MM.1S (cell line): ENCODE data around the gene MCEMP1.

Experiments
- DNase-seq: peaks from one replicate; pipeline ENCODE4 v3.0.0-alpha.2; 2015
- H2AFZ ChIP-seq: fragments of 300-600 bp; sonication (generic); 2 replicates; pipeline ENCODE4 v1.6.0; 2016; ENCODE audit warnings: antibody characterized with exemption, low read length
- H3F3A ChIP-seq: fragments of 300-600 bp; sonication (generic); 2 replicates; pipeline ENCODE4 v1.6.1; 2016; ENCODE audit warnings: mild to moderate bottlenecking, antibody characterized with exemption, low read length, moderate library complexity, mixed read lengths; ENCODE audit not compliant: insufficient read depth
- H3K27ac ChIP-seq: fragments of 300-600 bp; sonication (generic); 2 replicates; pipeline ENCODE4 v1.5.1; 2016; ENCODE audit warnings: mild to moderate bottlenecking, low read length
- H3K27me3 ChIP-seq: fragments of 300-600 bp; sonication (generic); replicated peaks from 2 replicates; pipeline ENCODE4 v1.6.0; 2016; ENCODE audit warnings: low read length; ENCODE audit not compliant: insufficient read depth
- H3K36me3 ChIP-seq: fragments of 300-600 bp; sonication (generic); replicated peaks from 2 replicates; pipeline ENCODE4 v1.6.1; 2016; ENCODE audit warnings: mild to moderate bottlenecking, low read length, mixed read lengths; ENCODE audit not compliant: insufficient read depth
- H3K4me1 ChIP-seq: fragments of 300-600 bp; sonication (generic); 2 replicates; pipeline ENCODE4 v1.6.1; 2016; ENCODE audit warnings: low read length, mixed read lengths
- H3K4me2 ChIP-seq: fragments of 300-600 bp; sonication (generic); 2 replicates; pipeline ENCODE4 v1.6.0; 2016; ENCODE audit warnings: low read depth, low read length
- H3K4me3 ChIP-seq: fragments of 300-600 bp; sonication (generic); 2 replicates; pipeline ENCODE4 v1.5.1; 2016; ENCODE audit warnings: low read length, mixed read lengths
- H3K79me2 ChIP-seq: fragments of 300-600 bp; sonication (generic); 2 replicates; pipeline ENCODE4 v1.6.1; 2016; ENCODE audit warnings: mixed run types, low read length, mixed read lengths
- H3K9ac ChIP-seq: fragments of 300-600 bp; sonication (generic); 2 replicates; pipeline ENCODE4 v1.6.1; 2016; ENCODE audit warnings: low read length, mixed read lengths
- H3K9me2 ChIP-seq: fragments of 300-600 bp; sonication (generic); replicated peaks from 2 replicates; pipeline ENCODE4 v1.6.1; 2016; ENCODE audit warnings: mild to moderate bottlenecking, low read length, mixed read lengths; ENCODE audit not compliant: insufficient read depth
- H3K9me3 ChIP-seq: fragments of 300-600 bp; sonication (generic); replicated peaks from 2 replicates; pipeline ENCODE4 v1.6.1; 2016; ENCODE audit warnings: mild to moderate bottlenecking, low read length, mixed read lengths; ENCODE audit not compliant: insufficient read depth
- H4K20me1 ChIP-seq: fragments of 300-600 bp; sonication (generic); 2 replicates; pipeline ENCODE4 v1.6.1; 2016; ENCODE audit warnings: mild to moderate bottlenecking, low read length, moderate library complexity, mixed read lengths; ENCODE audit not compliant: insufficient read depth
- EZH2 ChIP-seq: fragments of 300-600 bp; sonication (generic); optimal IDR thresholded peaks from 2 replicates; pipeline ENCODE3; 2017; ENCODE audit warnings: low read depth, mild to moderate bottlenecking, antibody characterized with exemption, low read length, mixed read lengths
- EZH2phosphoT487 ChIP-seq: fragments of 300-600 bp; sonication (generic); IDR thresholded peaks from 2 replicates; pipeline ENCODE4 v1.6.1; 2018; ENCODE audit warnings: antibody characterized with exemption, low read length
- TF ChIP-seq, protein P1 (sequence below): fragments of 300-600 bp; sonication (generic); IDR thresholded peaks from 2 replicates; pipeline ENCODE4 v1.5.1; 2016; ENCODE audit warnings: antibody characterized with exemption, low read length, mixed read lengths

The MCEMP1 gene

GRCh38 chr19:7637374-7638256, 39.3 kb upstream of the MCEMP1 start:
- Histone ChIP-seq H3K27ac (no peak overlapping the region), H3K9ac (peak overlapping the region; percentile 85), H3F3A (no peaks in the 10 kb centered on the region), H3K79me2 (peaks cover 19% of the 10 kb centered on the region), H3K9me3 (no peaks in the 10 kb centered on the region), H2AFZ (peak overlapping the region; percentile 88), H3K4me3 (peak overlapping the region; percentile 90), H3K4me1 (peaks cover 3% of the 10 kb centered on the region), H3K9me2 (no peaks in the 10 kb centered on the region), H3K36me3 (no peaks in the 10 kb centered on the region), H3K4me2 (peak overlapping the region; percentile 91), H4K20me1 (no peaks in the 10 kb centered on the region), H3K27me3 (no peaks in the 10 kb centered on the region)
- TF ChIP-seq EZH2phosphoT487 (no peak), EZH2 (no peak)
- TF ChIP-seq, protein P1, sequence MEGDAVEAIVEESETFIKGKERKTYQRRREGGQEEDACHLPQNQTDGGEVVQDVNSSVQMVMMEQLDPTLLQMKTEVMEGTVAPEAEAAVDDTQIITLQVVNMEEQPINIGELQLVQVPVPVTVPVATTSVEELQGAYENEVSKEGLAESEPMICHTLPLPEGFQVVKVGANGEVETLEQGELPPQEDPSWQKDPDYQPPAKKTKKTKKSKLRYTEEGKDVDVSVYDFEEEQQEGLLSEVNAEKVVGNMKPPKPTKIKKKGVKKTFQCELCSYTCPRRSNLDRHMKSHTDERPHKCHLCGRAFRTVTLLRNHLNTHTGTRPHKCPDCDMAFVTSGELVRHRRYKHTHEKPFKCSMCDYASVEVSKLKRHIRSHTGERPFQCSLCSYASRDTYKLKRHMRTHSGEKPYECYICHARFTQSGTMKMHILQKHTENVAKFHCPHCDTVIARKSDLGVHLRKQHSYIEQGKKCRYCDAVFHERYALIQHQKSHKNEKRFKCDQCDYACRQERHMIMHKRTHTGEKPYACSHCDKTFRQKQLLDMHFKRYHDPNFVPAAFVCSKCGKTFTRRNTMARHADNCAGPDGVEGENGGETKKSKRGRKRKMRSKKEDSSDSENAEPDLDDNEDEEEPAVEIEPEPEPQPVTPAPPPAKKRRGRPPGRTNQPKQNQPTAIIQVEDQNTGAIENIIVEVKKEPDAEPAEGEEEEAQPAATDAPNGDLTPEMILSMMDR = no peak
- DNase-seq = no peak

DNA sequence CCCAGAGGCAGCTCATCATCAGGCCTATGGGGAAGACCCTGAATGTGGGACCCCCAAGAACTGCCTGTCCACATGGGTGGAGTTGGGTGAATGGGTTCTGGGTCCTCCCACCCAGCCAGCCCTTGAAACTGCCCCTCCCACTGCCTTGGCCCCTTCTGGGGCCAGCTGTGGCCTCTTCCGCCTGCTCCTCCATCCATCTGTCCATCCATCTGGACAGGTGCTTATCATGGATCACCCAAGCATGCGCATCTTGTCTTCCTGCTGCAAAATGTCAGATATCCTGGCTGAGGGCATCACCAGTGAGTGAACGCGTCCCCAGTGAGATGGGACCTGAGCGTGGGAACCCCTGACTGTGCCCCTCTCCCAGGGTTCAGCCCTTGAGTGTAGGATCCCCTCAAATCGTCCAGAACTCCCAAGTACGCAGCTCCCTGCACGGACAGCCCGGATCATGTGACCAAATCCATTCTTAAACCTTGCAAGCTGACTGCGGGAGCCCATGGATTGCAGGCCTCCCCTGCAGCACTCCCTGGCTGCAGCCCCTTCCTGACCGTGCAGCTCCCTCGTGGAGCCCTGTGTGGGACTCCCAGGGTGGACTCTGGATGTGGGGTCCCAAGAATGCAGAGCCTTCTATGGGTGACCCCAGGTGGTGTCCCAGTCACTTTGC, 38.0 kb upstream of the MCEMP1 start:
- Histone ChIP-seq H2AFZ (no peak overlapping the region), H3K27me3 (no peaks in the 10 kb centered on the region), H3K27ac (no peak overlapping the region), H3K9me3 (no peaks in the 10 kb centered on the region), H3F3A (no peaks in the 10 kb centered on the region), H3K4me3 (no peak overlapping the region), H3K79me2 (peaks cover 19% of the 10 kb centered on the region), H3K36me3 (no peaks in the 10 kb centered on the region), H3K9me2 (no peaks in the 10 kb centered on the region), H3K4me1 (peaks cover 3% of the 10 kb centered on the region), H3K9ac (no peak overlapping the region), H3K4me2 (no peak overlapping the region), H4K20me1 (no peaks in the 10 kb centered on the region)
- TF ChIP-seq EZH2phosphoT487 = no peak
- TF ChIP-seq, protein P1 = no peak
- TF ChIP-seq EZH2 = no peak
- no peak for DNase-seq

- H3K4me3 ChIP-seq = no peak overlapping the region
- no peaks in the 10 kb centered on the region for H3K27me3 ChIP-seq
- no peak for DNase-seq
- no peaks in the 10 kb centered on the region for H3K36me3 ChIP-seq
- peaks cover 3% of the 10 kb centered on the region for H3K4me1 ChIP-seq
- H3K27ac ChIP-seq = no peak overlapping the region
- no peak overlapping the region for H3K4me2 ChIP-seq
- no peaks in the 10 kb centered on the region for H3F3A ChIP-seq
- TF ChIP-seq EZH2 = no peak
- TF ChIP-seq, protein P1 = no peak
- no peak for TF ChIP-seq EZH2phosphoT487
- H4K20me1 ChIP-seq = no peaks in the 10 kb centered on the region
- H3K9me3 ChIP-seq = no peaks in the 10 kb centered on the region
- no peak overlapping the region for H2AFZ ChIP-seq
- H3K9ac ChIP-seq = no peak overlapping the region
- peaks cover 19% of the 10 kb centered on the region for H3K79me2 ChIP-seq
- no peaks in the 10 kb centered on the region for H3K9me2 ChIP-seq
These were observed 37.0 kb upstream of the MCEMP1 start for GRCh38 chr19:7639863-7640348.
